H1 (cell line): Measurements from ENCODE around the gene IGFBP3.

Source experiments
- CEBPB ChIP-seq: IDR thresholded peaks from 2 replicates; pipeline ENCODE4 v1.6.1; 2012; ENCODE audit warnings: low read depth, low read length
- CTBP2 ChIP-seq: IDR thresholded peaks from 2 replicates; pipeline ENCODE4 v1.7.0; 2011; ENCODE audit warnings: borderline replicate concordance, mild to moderate bottlenecking, moderate library complexity, mixed read lengths, low read length; ENCODE audit not compliant: insufficient read depth, insufficient read length
- EP300 ChIP-seq, 2 experiments: IDR thresholded peaks; 1 replicate in 1 of 2; 2 replicates in 1 of 2; pipeline ENCODE4 v1.6.1; 2011 to 2012; ENCODE audit warnings: low read depth in 2 of 2, low read length in 2 of 2, mild to moderate bottlenecking in 2 of 2, borderline replicate concordance in 1 of 2, inconsistent platforms in 1 of 2, moderate library complexity in 1 of 2
- EZH2 ChIP-seq: fragments of 200-600 bp; sonication (generic); IDR thresholded peaks from 2 replicates; pipeline ENCODE4 v1.7.1; 2012; ENCODE audit warnings: low read depth, mild to moderate bottlenecking, moderate library complexity, low read length, inconsistent platforms; ENCODE audit not compliant: severe bottlenecking
- JUN ChIP-seq: IDR thresholded peaks from 2 replicates; pipeline ENCODE4 v1.6.1; 2011; ENCODE audit warnings: low read depth, mild to moderate bottlenecking, improper control_type of control experiment, low read length
- POLR2A ChIP-seq, 2 experiments: IDR thresholded peaks; 1 replicate in 1 of 2; 2 replicates in 1 of 2; pipeline ENCODE4 v1.6.1; 2011; ENCODE audit warnings: low read depth in 2 of 2, low read length in 2 of 2, mild to moderate bottlenecking in 2 of 2; ENCODE audit errors: control extremely low read depth in 1 of 2
- POLR2AphosphoS5 ChIP-seq: IDR thresholded peaks from 2 replicates; pipeline ENCODE4 v1.6.1; 2011; ENCODE audit warnings: low read depth, low read length
- RFX5 ChIP-seq: IDR thresholded peaks from 2 replicates; pipeline ENCODE4 v1.6.1; 2011; ENCODE audit warnings: low read depth, low read length, improper control_type of control experiment, borderline replicate concordance
- SRF ChIP-seq: IDR thresholded peaks from 2 replicates; pipeline ENCODE4 v1.6.1; 2011; ENCODE audit warnings: mild to moderate bottlenecking, low read depth, low read length, moderate library complexity
- YY1 ChIP-seq: IDR thresholded peaks from 2 replicates; pipeline ENCODE4 v1.6.1; 2011; ENCODE audit warnings: low read depth, mild to moderate bottlenecking, low read length
- TF ChIP-seq, protein P1 (sequence below), 3 experiments: IDR thresholded peaks; 1 replicate in 2 of 3; 2 replicates in 1 of 3; pipeline versions ENCODE4 v1.5.1 to v1.6.1; 2011; ENCODE audit warnings: low read length in 3 of 3, mild to moderate bottlenecking in 3 of 3, inconsistent platforms in 2 of 3, low read depth in 1 of 3, moderate library complexity in 1 of 3; ENCODE audit not compliant: insufficient read depth in 1 of 3; ENCODE audit errors: control extremely low read depth in 1 of 3
- TF ChIP-seq, protein P2 (sequence below): IDR thresholded peaks from 2 replicates; pipeline ENCODE4 v1.6.1; 2012; ENCODE audit warnings: low read length, inconsistent platforms
- TF ChIP-seq, protein P3 (sequence below): IDR thresholded peaks from 2 replicates; pipeline ENCODE4 v1.6.1; 2012; ENCODE audit warnings: inconsistent platforms

DNA sequence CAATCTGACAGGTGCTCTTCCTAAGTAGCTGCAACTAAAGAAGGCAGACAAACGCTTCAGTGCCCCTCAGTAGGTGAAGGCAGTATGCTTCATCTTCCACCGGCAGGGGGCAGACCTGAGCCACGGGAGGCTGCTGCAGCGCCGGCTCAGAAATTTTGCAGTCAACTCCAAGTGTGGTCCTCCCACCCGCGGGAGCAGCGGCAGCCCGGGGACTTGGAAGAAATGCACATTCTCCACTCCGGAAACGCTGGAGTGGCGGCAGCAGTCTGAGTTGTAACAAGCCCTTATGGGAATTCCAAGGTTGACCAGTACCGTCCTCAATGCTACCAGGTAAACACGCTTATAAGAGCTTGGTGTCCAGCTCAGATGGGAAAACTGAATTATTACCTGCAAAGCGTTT, 3.4 kb downstream of the IGFBP3 start:
- TF ChIP-seq RFX5 (no peak), JUN (no peak), CEBPB (no peak), CTBP2 (no peak), YY1 (no peak), POLR2A (IDR thresholded peaks at IDR 0.05; ENCODE audit: control extremely low read depth in 1 of 2, low read depth in 2 of 2, low read length in 2 of 2) (no peak), EP300 (IDR thresholded peaks at IDR 0.05; ENCODE audit: borderline replicate concordance in 1 of 2, low read depth in 2 of 2, low read length in 2 of 2) (no peak), POLR2AphosphoS5 (no peak), SRF (no peak), EZH2 (no peak)
- TF ChIP-seq, protein P1, sequence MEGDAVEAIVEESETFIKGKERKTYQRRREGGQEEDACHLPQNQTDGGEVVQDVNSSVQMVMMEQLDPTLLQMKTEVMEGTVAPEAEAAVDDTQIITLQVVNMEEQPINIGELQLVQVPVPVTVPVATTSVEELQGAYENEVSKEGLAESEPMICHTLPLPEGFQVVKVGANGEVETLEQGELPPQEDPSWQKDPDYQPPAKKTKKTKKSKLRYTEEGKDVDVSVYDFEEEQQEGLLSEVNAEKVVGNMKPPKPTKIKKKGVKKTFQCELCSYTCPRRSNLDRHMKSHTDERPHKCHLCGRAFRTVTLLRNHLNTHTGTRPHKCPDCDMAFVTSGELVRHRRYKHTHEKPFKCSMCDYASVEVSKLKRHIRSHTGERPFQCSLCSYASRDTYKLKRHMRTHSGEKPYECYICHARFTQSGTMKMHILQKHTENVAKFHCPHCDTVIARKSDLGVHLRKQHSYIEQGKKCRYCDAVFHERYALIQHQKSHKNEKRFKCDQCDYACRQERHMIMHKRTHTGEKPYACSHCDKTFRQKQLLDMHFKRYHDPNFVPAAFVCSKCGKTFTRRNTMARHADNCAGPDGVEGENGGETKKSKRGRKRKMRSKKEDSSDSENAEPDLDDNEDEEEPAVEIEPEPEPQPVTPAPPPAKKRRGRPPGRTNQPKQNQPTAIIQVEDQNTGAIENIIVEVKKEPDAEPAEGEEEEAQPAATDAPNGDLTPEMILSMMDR (IDR thresholded peaks at IDR 0.05; ENCODE audit: control extremely low read depth in 1 of 3, insufficient read depth in 1 of 3, low read depth in 1 of 3, low read length in 3 of 3) = peak; percentile 87 to 93 (median 89)
- TF ChIP-seq, protein P2, sequence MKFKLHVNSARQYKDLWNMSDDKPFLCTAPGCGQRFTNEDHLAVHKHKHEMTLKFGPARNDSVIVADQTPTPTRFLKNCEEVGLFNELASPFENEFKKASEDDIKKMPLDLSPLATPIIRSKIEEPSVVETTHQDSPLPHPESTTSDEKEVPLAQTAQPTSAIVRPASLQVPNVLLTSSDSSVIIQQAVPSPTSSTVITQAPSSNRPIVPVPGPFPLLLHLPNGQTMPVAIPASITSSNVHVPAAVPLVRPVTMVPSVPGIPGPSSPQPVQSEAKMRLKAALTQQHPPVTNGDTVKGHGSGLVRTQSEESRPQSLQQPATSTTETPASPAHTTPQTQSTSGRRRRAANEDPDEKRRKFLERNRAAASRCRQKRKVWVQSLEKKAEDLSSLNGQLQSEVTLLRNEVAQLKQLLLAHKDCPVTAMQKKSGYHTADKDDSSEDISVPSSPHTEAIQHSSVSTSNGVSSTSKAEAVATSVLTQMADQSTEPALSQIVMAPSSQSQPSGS = no peak
- TF ChIP-seq, protein P3, sequence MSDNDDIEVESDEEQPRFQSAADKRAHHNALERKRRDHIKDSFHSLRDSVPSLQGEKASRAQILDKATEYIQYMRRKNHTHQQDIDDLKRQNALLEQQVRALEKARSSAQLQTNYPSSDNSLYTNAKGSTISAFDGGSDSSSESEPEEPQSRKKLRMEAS = 0 out of 2 replicates have a peak, but pooled peaks have one; percentile 17
